GM12878 (cell line): ENCODE results near the gene VPS26A.

Experiments used
- CBX5 ChIP-seq: sonication (generic); IDR thresholded peaks from 2 replicates; pipeline ENCODE4 v1.6.1; 2016; ENCODE audit warnings: low read depth, moderate library complexity, mild to moderate bottlenecking, inconsistent platforms
- CHD4 ChIP-seq: fragments of 200-600 bp; sonication (generic); IDR thresholded peaks from 2 replicates; pipeline ENCODE4 v1.6.1; 2016; ENCODE audit warnings: mild to moderate bottlenecking
- CTCF ChIP-seq, 3 experiments: IDR thresholded peaks in 2 of 3; conservative IDR thresholded peaks in 1 of 3; 2 replicates each; pipeline ENCODE4 v1.5.1; 2011; ENCODE audit warnings: low read depth in 3 of 3, low read length in 3 of 3, mild to moderate bottlenecking in 3 of 3, control low read depth in 2 of 3, moderate library complexity in 2 of 3, inconsistent platforms in 1 of 3, mixed read lengths in 1 of 3; ENCODE audit not compliant: control insufficient read depth in 2 of 3, insufficient read depth in 1 of 3; ENCODE audit errors: extremely low read depth in 1 of 3
- NFXL1 ChIP-seq: fragments of 450-650 bp; IDR thresholded peaks from 2 replicates; pipeline ENCODE4 v1.6.1; 2017; ENCODE audit warnings: antibody characterized with exemption, mild to moderate bottlenecking, borderline replicate concordance
- POLR2A ChIP-seq: IDR thresholded peaks from 2 replicates; pipeline ENCODE4 v1.6.1; 2011; ENCODE audit warnings: low read depth, mild to moderate bottlenecking, low read length
- POLR2AphosphoS5 ChIP-seq: IDR thresholded peaks from 2 replicates; pipeline ENCODE4 v1.6.1; 2011; ENCODE audit warnings: mild to moderate bottlenecking, low read length, inconsistent platforms
- TAF1 ChIP-seq: IDR thresholded peaks from 2 replicates; pipeline ENCODE4 v1.6.1; 2011; ENCODE audit warnings: mild to moderate bottlenecking, low read depth, low read length, borderline replicate concordance

GRCh38 chr10:69103784-69104183 lies 20.2 kb upstream of the VPS26A start:
- no peak for TF ChIP-seq POLR2A
- peak; percentile 28; the same call in 1 of the 2 replicates for TF ChIP-seq POLR2AphosphoS5
- no peak for TF ChIP-seq CTCF (IDR thresholded peaks at IDR 0.05 in 2 of 3, conservative IDR thresholded peaks at IDR 0.05 in 1 of 3; ENCODE audit: control insufficient read depth in 2 of 3, extremely low read depth in 1 of 3, insufficient read depth in 1 of 3, low read depth in 3 of 3, low read length in 3 of 3)
- no peak for TF ChIP-seq CBX5
- no peak for TF ChIP-seq NFXL1
- TF ChIP-seq TAF1 = no peak
- no peak for TF ChIP-seq CHD4
